ENCODE data around the gene PGAP6.
"Not testable (repeated sequence)": the region's sequence is repeated elsewhere in the genome, so short reads cannot be mapped to it uniquely, and the experiment has no call there.

DNA sequence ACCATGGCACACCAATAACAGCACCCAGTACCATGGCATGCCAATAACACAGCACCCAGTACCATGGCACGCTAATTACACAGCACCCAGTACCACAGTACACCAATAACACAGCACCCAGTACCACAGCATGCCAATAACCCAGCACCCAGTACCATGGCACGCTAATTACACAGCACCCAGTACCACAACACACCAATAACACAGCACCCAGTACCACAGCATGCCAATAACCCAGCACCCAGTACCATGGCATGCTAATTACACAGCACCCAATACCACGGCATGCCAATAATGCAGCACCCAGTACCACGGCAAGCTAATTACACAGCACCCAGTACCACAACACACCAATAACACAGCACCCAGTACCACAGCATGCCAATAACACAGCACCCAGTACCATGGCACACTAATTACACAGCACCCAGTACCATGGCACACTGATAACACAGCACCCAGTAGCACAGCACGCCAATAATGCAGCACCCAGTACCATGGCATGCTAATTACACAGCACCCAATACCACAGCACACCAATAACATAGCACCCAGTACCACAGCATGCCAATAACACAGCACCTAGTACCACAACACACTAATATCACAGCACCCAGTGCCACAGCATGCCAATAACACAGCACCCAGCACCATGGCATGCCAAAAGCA lies 47.5 kb downstream of the PGAP6 start:
- not testable (repeated sequence) for TF ChIP-seq CTCF (IDR thresholded peaks at IDR 0.05; ENCODE audit: low read depth, low read length, poor library complexity, severe bottlenecking); EZH2phosphoT487 (IDR thresholded peaks at IDR 0.05; ENCODE audit: borderline replicate concordance, low read length)
